IgD-negative memory B cell (primary cell): ENCODE data around the gene CDC42BPB. TPM values are rescaled to one million over a fixed set of nuclear protein-coding genes. Genes with fewer than 3 reads are reported as not detected.
A peak's percentile ranks its signal among the peaks of the same experiment; 100 is the strongest.

Experiments
- H3K27ac Mint-ChIP-seq, 3 donors: one replicate each; pipeline ENCODE4 v1.8.0; 2020 to 2022; ENCODE audit warnings: mild to moderate bottlenecking in 3 of 3, mixed read lengths in 3 of 3, moderate library complexity in 1 of 3
- H3K27me3 Mint-ChIP-seq: one replicate; pipeline ENCODE4 v1.8.0; 2021; ENCODE audit warnings: mixed read lengths
- H3K36me3 Mint-ChIP-seq: one replicate; pipeline ENCODE4 v1.8.0; 2020; ENCODE audit warnings: mild to moderate bottlenecking, mixed read lengths
- H3K4me1 Mint-ChIP-seq, 3 donors: one replicate each; pipeline ENCODE4 v1.8.0; 2020 to 2022; ENCODE audit warnings: mixed read lengths in 3 of 3, mild to moderate bottlenecking in 1 of 3
- H3K4me3 Mint-ChIP-seq, 4 donors: one replicate each; pipeline ENCODE4 v1.8.0; 2020 to 2022; ENCODE audit warnings: mild to moderate bottlenecking in 4 of 4, mixed read lengths in 4 of 4, moderate library complexity in 3 of 4
- H3K9me3 Mint-ChIP-seq, 3 donors: one replicate each; pipeline ENCODE4 v1.8.0; 2020 to 2021; ENCODE audit warnings: mixed read lengths in 3 of 3, mild to moderate bottlenecking in 1 of 3
- polyA plus RNA-seq: library from polyadenylated mRNA; unstranded; fragments of 300-500 nt; fragmentation: Illumina TruSeq; gene quantifications from one replicate; pipeline ENCODE4 v1.2.3, GENCODE V29; 2021

CDC42BPB gene
- polyA plus RNA-seq, 1 donor from 2014 or later, result 1.2 TPM

GRCh38 chr14:102913341-102914211, 143.8 kb downstream of the CDC42BPB start:
- Mint-ChIP-seq H3K4me3 (peak overlapping the region in 2 of 4 donors; percentile 83 to 86), H3K27me3 (peaks cover 2% of the 10 kb centered on the region), H3K36me3 (peaks cover 1% of the 10 kb centered on the region), H3K9me3 (no peaks in the 10 kb centered on the region), H3K27ac (peak overlapping the region in 1 of 3 donors; percentile 23), H3K4me1 (peaks cover 30 to 38% (median 35%) of the 10 kb centered on the region in 3 donors)

DNA sequence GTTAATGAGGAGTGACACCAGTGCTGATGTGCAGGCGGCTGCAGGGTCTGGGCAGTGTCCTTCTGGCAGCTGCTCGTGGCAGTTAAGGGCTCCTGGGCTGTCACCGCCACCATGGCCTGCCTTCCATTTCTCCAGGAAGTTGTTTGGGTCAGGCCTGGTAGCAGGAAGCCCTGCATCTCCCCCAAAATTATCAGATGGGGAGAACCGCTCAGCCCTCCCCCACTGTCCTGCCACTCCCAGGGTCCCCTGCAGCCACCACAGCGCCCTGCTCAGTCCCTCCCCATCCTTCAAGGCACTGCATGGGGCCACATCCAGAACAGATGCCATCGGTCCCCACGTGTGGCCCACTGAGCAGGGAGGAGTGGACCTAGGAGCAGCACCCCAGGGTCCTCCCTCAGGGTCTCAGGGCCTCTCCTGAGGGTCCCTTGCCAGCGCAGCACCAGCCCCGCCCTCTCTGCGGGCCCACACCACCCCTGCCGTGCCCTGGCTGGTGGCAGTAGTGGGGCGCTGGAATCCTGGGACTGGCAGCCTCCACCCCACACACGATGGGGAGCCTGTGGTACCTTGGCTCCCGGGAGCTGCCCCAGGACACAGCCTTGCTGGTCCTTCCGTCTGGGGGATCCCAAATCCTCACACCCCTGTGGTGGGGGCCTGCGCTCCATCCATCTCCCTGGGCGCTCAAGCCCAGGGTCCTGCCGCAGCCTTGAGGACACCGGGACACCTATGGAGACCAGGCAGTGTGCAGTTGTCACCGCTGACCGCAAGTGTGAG, 145.2 kb downstream of the CDC42BPB start:
- Mint-ChIP-seq H3K4me1 (peaks cover 29 to 36% (median 33%) of the 10 kb centered on the region in 3 donors), H3K27ac (no peak overlapping the region), H3K9me3 (no peaks in the 10 kb centered on the region), H3K4me3 (no peak overlapping the region), H3K27me3 (peaks cover 2% of the 10 kb centered on the region), H3K36me3 (peaks cover 4% of the 10 kb centered on the region)

DNA sequence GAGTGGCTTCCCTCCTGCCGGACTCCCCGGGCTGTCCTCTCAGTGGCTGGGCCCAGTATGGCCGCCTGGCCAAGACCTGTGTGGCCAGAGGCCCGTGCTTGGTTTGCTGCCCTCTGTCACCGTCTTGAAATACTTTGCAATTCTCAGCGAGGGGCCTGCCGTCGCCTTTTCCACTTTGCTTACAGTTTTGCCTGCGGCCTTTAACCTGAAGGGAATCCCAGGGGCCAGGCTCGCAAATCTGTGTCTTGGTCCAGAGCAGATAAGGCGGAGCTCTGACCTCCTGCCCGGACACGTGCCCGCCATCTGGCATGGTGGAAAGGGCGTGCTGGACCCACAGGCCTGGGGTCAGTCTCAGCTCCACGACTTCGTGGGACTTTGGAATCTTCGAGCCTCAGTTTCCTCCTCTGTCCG, 145.8 kb downstream of the CDC42BPB start:
- Mint-ChIP-seq H3K4me1 (peaks cover 23 to 30% (median 27%) of the 10 kb centered on the region in 3 donors), H3K9me3 (no peaks in the 10 kb centered on the region), H3K4me3 (no peak overlapping the region), H3K27me3 (peaks cover 2% of the 10 kb centered on the region), H3K36me3 (peaks cover 4% of the 10 kb centered on the region), H3K27ac (peak overlapping the region in 1 of 3 donors; percentile 29)

DNA sequence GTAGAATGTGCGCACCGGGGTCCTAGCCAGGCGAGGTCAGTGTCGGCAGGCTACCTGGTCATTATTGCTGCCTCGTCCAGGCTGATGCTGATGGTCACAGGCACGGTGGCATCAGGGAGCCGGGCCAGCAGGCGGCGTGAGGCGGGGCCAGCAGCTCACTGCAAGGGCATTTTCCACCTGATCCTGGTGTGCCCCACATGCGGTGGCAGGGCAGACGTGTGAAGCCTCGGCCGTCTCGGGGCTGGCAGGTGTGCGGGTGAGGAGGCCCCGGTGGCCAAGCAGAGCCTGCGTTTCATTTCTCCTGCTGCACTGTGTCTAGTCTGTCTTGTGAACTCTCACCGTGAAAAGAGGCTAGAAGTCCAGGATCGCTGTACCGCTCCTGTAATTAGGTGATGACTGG, 146.9 kb downstream of the CDC42BPB start:
- no peak overlapping the region for H3K27ac Mint-ChIP-seq
- H3K9me3 Mint-ChIP-seq, result no peaks in the 10 kb centered on the region
- peaks cover 16 to 23% (median 17%) of the 10 kb centered on the region in 3 donors for H3K4me1 Mint-ChIP-seq
- H3K36me3 Mint-ChIP-seq, result peaks cover 4% of the 10 kb centered on the region
- no peaks in the 10 kb centered on the region for H3K27me3 Mint-ChIP-seq
- peak overlapping the region in 1 of 4 donors; percentile 46 for H3K4me3 Mint-ChIP-seq

DNA sequence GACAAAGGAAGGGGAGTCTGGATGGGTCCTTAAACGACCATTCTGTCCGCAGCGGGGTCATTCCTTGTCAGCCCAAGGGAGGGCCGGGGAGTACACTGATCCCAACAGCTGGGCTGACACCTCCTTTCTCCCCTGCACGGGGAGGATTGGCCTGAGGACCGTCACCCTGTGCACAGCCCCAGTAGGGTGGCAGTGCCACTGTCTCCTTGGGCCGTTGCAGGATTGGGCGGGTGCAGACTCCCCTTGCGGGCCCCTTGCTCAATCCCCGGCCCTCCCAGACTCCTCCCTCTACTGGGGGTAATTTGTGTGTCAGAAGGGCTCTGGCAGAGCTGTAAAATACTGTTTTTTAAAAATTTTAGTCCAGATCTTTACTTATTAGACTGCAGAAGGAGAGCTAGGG, 147.4 kb downstream of the CDC42BPB start:
- H3K9me3 Mint-ChIP-seq, result no peaks in the 10 kb centered on the region
- no peak overlapping the region for H3K27ac Mint-ChIP-seq
- H3K36me3 Mint-ChIP-seq, result peaks cover 4% of the 10 kb centered on the region
- H3K27me3 Mint-ChIP-seq, result no peaks in the 10 kb centered on the region
- peaks cover 16 to 23% (median 17%) of the 10 kb centered on the region in 3 donors for H3K4me1 Mint-ChIP-seq
- no peak overlapping the region for H3K4me3 Mint-ChIP-seq

DNA sequence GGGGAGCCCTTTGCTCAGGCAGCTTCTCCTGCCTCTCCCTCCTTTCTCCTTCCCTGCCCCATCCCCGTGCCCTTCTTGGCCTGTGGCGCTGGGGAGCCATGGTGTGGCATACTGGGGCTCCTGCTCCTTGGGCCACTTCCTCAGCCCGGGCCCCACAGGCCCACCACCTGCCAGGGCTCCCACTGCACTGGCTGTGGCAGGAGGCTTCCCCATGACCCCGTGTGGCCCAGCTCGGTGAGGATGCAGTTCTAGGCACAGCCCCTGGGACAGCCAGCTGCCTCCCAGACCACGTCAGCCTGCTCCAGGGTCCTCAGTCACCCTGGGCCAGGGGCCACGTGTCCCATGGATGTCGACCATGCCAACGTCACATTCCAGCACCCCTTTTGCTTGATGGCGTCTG, 147.9 kb downstream of the CDC42BPB start:
- Mint-ChIP-seq H3K4me3 (peak overlapping the region in 1 of 4 donors; percentile 52), H3K27ac (no peak overlapping the region), H3K4me1 (peaks cover 14 to 22% (median 15%) of the 10 kb centered on the region in 3 donors), H3K27me3 (no peaks in the 10 kb centered on the region), H3K36me3 (peaks cover 4% of the 10 kb centered on the region), H3K9me3 (no peaks in the 10 kb centered on the region)

DNA sequence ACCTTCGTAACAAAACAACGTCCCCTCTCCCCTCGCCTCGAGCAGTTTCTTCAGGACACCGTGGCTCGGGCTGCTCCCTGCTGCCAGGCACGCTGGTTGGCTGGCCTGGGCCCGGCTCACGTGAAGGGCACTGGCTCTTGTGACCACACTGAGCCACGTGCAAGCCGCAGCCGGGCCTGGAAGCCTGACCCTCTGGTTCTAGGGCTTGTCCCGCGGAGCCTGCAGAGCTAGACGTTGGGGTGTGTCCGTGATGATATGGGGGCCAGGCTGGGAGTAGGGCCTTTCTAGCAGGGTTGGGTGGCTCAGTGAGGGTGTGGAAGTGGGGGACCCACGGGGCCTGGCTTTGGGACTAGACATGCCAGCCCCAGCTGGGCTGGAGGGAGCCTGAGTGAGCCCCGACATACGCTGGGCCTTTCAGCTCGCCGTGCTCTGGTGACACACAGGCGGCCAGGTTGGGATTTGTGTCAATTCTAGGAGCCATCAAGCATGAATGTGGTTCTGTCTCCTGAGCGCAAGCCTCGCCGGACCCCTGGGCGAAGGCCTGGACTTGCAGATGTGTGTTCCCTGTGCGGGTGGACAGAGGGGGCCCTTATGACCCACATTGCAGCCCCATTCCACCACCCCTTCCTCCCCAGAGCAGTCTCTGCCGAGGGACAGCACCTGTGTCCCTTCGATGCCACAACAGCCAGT, 148.4 kb downstream of the CDC42BPB start:
- no peaks in the 10 kb centered on the region for H3K9me3 Mint-ChIP-seq
- no peak overlapping the region for H3K27ac Mint-ChIP-seq
- peak overlapping the region in 1 of 4 donors; percentile 52 for H3K4me3 Mint-ChIP-seq
- H3K27me3 Mint-ChIP-seq, result no peaks in the 10 kb centered on the region
- H3K4me1 Mint-ChIP-seq, result peaks cover 9 to 16% (median 9%) of the 10 kb centered on the region in 3 donors
- peaks cover 4% of the 10 kb centered on the region for H3K36me3 Mint-ChIP-seq

DNA sequence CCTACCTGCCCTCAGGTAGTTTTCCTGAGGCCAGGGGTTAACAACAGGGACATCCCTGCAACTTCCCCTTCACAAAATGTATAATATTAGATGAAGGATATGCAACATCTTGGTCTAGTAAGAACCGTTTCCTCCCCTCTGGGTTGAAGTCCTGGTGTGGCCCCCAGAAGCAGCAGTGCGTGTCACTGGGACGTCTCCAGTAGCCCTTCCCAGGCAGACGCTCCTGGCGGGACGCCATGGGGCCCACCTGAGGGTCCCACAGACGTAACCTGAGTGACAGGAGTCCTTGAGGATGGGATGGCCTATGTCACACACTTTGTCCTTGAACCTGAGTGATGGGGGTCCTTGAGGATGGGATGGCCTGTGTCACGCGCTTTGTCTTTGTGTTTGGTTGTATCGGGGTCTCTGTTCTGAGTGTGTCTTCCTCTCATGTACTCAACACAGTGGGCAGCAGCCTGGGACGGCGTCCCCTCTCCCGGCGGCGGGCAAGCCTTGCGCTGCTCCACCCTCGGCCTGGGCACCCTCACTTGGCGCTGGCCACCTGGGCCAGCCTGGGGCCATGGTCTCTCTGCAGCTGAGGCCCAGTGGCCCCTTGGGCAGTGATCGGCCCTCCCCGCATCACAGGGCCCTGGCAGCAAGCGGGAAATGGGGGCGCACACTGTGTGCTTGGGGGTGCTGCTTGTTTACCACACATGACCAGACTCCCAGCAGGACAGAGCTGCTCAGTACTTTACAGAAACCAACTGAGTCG, 149.2 kb downstream of the CDC42BPB start:
- H3K36me3 Mint-ChIP-seq, result peaks cover 4% of the 10 kb centered on the region
- peaks cover under 1% of the 10 kb centered on the region for H3K27me3 Mint-ChIP-seq
- H3K9me3 Mint-ChIP-seq, result no peaks in the 10 kb centered on the region
- H3K4me1 Mint-ChIP-seq, result peaks cover 3 to 15% (median 8%) of the 10 kb centered on the region in 3 donors
- peak overlapping the region in 2 of 3 donors; percentile 54 to 59 for H3K27ac Mint-ChIP-seq
- H3K4me3 Mint-ChIP-seq, result peak overlapping the region in 3 of 4 donors; percentile 39 to 71 (median 45)

DNA sequence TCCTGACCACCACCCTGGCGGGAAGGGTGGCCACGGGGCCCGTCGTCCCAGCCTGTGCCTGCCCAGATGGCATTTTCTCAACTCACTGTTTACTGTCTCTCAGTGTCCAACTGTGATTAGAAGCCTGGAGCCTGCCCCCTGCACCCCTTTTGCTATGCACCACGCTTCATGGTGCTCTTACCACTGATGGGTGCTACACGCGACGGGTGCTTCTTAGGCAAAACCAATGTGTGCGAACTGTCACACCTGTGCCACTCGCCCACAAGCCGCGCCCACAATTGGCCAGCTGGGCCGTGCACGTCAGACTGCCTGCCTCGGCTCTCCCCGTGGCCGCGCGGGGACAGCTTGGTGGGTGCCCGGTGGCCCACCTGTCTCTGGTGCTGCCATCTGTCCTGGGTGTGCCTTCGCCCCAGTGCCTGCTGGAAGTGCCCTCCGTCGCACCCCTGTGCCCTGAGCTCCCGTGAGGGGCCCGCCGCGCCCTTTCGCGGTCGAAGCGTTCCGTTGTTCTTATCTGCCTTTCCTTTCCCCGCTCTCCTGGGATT, 150.0 kb downstream of the CDC42BPB start:
- Mint-ChIP-seq H3K4me3 (peak overlapping the region in 3 of 4 donors; percentile 39 to 71 (median 45)), H3K27me3 (peaks cover 2% of the 10 kb centered on the region), H3K27ac (peak overlapping the region in 2 of 3 donors; percentile 54 to 59), H3K36me3 (peaks cover 4% of the 10 kb centered on the region), H3K9me3 (no peaks in the 10 kb centered on the region), H3K4me1 (peaks cover 7 to 15% (median 15%) of the 10 kb centered on the region in 3 donors)

- Mint-ChIP-seq H3K9me3 (no peaks in the 10 kb centered on the region), H3K36me3 (peaks cover 4% of the 10 kb centered on the region), H3K27me3 (peaks cover 2% of the 10 kb centered on the region), H3K4me1 (peaks cover 11 to 21% (median 18%) of the 10 kb centered on the region in 3 donors), H3K27ac (peak overlapping the region in 1 of 3 donors; percentile 54), H3K4me3 (no peak overlapping the region)
Measured at GRCh38 chr14:102906616-102907302, 150.6 kb downstream of the CDC42BPB start.

GRCh38 chr14:102905116-102906108, 151.9 kb downstream of the CDC42BPB start:
- Mint-ChIP-seq H3K4me3 (peak overlapping the region in 1 of 4 donors; percentile 41), H3K9me3 (no peaks in the 10 kb centered on the region), H3K27me3 (peaks cover 2% of the 10 kb centered on the region), H3K27ac (peak overlapping the region in 2 of 3 donors; percentile 23 to 49), H3K4me1 (peaks cover 21 to 29% (median 21%) of the 10 kb centered on the region in 3 donors), H3K36me3 (peaks cover 3% of the 10 kb centered on the region)

DNA sequence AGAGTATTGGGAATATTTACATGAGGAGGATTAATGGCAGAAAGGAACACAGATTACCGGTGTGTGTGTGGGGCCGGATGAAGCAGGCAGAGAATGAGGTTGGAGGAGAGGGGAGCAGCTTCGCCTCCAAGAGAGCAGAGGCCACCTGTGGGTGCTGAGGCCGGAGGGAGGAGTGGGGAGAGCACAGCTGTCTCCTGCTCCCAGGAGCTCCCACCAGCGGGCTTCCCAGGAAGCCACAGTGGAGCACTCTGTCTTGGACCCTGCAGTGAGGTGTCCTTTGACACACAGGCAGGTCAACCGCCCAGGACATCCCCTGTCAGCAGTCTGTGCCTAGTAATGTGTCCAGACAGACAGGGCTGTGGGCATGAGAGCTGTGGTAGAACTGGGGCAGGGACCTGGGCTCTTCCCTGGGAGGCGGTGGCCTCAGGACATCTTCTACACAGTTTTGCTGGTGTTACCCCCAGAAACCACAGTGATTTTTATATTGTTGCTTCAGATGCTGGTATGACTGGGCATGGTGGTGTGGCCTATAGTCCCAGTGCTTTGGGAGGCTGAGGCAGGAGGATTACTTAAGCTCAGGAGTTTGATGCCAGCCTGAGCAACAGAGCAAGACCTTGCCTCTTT, 153.3 kb downstream of the CDC42BPB start:
- Mint-ChIP-seq H3K9me3 (no peaks in the 10 kb centered on the region), H3K4me3 (peak overlapping the region in 1 of 4 donors; percentile 39), H3K4me1 (peaks cover 25 to 37% (median 26%) of the 10 kb centered on the region in 3 donors), H3K27me3 (peaks cover 2% of the 10 kb centered on the region), H3K36me3 (peaks cover 4% of the 10 kb centered on the region), H3K27ac (peak overlapping the region in 2 of 3 donors; percentile 50 to 81)
